Sciatic nerve (tissue), 2 donors: Measurements from ENCODE around the gene NAGK. TPM values are rescaled to one million over a fixed set of nuclear protein-coding genes. Genes with fewer than 3 reads are reported as not detected.
A peak's percentile ranks its signal among the peaks of the same experiment; 100 is the strongest.
"Not testable (repeated sequence)": the region's sequence is repeated elsewhere in the genome, so short reads cannot be mapped to it uniquely, and the experiment has no call there.

Experiments used
- ATAC-seq: fragments of 200-7000 bp; cut with Tn5 transposase; one replicate; pipeline ENCODE4 v1.9.1; 2020; ENCODE audit warnings: mild to moderate bottlenecking, moderate library complexity
- DNase-seq: peaks from one replicate; pipeline ENCODE4 v3.0.0-alpha.2; 2020; ENCODE audit warnings: low spot score
- intact Hi-C: fragments of 100-400 bp; cut with DNase I; formaldehyde crosslinking; loops from one replicate; pipeline ENCODE4 v1.14.2; 2022
- total RNA-seq: library from RNA; stranded (reverse); fragmentation: NEBNext Ultra II Directional; extraction: Animal tissue kit (Norgen Biotek cat#: 25700); gene quantifications from one replicate; pipeline ENCODE4 v1.2.1, GENCODE V29; 2021
- donor health status: DM: no; HTN: no; CAD: no.
- donor health status: DM: no; HTN: no; CAD: no.

Gene NAGK
- total RNA-seq, 1 donor from 2014 or later, result 125 TPM

DNA sequence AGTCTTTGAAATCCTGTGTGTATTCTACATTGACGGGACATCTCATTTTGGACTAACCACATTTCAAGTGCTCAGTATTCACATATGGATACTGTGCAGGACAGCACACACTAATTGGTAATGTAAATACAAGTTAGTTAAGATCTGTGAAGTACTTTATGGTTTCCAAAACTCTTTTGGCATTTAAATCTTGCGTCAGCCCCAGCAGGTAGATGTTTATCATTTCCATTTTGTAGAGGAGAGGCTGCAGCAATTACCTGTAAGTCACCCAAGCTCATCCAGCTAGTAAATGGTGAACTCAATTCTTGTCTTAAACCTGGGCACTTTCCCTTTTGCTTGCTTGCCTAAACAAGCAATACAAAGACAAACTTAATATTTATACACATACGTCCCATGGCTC is 1.6 kb upstream of the NAGK start:
- no peak for ATAC-seq
- DNase-seq, result no peak
- intact Hi-C loops, result no loop called here

DNA sequence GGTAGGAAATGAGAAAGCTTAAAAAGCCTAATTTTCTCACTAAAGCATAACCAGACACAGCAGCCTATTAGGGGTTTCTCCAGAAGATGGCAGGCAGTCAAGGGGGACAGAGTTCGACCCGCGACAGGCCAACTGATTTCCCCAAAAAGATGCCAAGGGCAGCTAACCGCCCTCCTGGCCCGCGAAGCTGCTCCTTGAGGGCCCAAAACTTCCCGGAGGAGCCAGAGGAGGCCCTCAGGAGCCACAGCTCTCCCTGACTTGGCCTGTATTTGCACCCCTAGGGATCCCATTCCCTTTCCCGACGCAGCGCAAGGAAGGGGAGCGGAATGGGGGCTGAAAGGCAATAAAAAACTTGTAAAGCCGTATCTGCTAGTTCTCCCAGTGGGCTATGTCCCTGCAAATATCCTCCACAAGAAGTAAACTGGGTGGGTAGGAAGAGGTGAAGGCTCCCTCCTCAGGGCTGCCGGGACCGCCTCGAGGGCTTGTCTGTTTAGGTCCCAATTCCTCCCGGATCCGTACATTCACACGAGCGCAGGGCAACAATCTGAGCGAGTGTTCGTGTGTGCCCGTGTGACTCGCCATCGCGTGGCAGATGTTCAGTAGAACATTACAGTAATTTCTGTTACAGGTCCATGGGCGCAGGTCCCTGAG is 756 bp upstream of the NAGK start:
- DNase-seq, result no peak
- intact Hi-C loops, result no loop called here
- peak; percentile 33 for ATAC-seq

DNA sequence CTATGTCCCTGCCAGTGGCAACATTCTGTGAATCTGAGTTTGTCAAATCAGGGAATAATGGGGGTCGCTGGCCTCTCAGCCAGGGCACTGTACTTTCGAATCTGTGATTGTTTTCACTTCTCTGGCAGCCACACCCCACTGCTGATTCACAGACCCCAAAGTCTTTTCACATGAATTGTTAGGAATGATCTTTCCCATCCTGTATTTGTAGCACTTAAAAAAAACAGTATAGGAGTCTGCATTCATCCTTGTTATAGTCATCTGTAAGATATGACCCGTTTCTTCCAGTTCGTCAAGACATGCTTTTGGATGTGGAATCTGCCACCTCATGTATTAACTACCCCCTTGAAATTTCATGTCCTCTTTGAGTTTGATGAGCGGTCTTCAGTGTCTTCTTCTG is 928 bp downstream of the NAGK start:
- intact Hi-C loops, result no loop called here
- ATAC-seq (no peak), DNase-seq (no peak)

DNA sequence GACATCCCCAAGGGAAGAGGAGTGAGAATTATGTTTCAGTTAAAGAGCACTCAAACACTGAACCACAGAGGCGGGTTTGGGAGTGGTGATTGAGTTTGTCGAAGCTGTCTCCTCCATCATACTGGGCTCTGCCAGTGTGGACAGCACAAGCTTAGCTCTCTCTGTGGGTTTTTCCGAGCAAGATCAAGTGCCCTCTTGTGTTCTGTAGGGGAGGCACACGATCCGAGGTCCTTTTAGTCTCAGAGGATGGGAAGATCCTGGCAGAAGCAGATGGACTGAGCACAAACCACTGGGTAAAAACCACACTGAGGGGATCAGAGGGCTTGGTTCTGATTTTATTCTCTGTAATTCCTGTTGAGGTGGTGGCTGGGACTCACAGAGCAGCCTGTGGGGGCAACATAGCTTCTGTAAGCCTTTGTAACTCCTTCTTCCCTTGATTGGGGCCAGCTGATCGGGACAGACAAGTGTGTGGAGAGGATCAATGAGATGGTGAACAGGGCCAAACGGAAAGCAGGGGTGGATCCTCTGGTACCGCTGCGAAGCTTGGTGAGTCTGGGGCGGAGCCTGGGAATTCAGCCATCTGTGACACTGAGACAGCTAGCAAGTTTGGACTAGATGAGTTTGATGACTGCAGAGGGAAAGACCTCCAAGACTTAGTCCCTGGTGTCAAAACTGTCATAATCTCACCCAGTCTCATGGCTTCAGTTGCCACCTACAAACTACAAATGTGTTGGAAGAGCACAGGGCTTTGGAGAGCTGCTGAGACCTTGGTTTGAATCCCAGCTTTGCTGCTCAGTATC is 2.0 kb downstream of the NAGK start:
- intact Hi-C loops, result no loop called here
- no peak for DNase-seq
- ATAC-seq, result no peak

DNA sequence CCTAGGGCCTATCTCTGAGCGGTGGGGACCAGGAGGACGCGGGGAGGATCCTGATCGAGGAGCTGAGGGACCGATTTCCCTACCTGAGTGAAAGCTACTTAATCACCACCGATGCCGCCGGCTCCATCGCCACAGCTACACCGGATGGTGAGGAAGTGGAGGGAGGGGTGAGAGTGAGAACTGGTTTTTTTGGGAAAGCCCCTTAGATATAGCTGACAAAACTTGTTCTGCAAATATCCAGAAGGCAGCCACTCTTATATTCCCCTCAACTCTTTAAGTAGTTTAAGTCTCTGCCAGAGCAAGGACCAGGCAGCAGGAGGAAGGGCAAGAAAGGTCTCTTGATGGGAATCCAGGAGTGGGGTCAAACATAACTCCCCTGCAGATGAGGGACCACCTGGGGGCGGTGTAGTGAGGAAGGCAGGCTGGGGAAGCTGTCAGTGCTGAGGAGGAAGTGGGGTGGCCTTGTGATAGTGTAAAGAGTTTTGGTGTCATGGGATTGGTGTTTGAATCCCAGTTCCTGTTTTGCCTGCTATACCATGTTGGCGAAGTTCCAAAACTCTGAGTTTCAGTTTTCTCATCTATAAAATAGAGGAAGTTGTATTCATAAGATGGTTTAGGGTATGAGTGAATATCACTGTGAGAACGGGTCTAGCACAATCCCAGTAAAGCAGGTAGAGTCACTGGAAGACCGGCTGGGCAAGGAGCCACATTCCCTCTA is 3.4 kb downstream of the NAGK start:
- no peak for ATAC-seq
- DNase-seq, result no peak
- intact Hi-C loops, result no loop called here

DNA sequence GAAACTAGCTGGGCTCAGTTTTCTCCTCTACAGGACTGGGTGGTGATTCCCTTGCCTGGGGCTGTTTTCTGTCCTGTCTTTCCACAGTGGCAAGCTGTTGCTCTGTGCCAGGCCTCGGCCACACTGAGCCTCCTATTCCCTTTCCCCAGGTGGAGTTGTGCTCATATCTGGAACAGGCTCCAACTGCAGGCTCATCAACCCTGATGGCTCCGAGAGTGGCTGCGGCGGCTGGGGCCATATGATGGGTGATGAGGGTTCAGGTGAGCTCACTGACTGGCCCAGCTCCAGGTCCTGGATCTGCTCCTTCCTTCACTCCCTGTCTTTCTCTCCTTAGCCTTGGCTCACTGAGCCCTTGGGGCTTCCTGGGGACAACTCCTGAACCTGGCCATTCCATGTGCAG is 4.0 kb downstream of the NAGK start:
- DNase-seq (no peak), ATAC-seq (no peak)
- intact Hi-C loops, result no loop called here

DNA sequence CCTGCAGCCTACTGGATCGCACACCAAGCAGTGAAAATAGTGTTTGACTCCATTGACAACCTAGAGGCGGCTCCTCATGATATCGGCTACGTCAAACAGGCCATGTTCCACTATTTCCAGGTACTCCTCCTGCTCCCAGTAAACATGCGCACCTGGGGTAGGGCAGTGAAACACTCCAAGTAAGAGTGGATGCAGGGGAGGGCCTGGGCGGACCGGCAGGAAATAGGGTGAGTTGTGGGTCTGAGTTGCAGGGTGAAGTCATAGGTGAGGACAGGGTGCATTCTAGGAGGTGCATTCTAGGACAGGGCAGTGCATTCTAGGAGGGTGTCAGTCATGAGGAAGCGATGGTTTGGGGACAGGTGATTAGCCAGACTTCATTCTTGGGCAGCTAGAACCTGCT is 5.0 kb downstream of the NAGK start:
- ATAC-seq, result no peak
- intact Hi-C loops, result no loop called here
- DNase-seq, result no peak

DNA sequence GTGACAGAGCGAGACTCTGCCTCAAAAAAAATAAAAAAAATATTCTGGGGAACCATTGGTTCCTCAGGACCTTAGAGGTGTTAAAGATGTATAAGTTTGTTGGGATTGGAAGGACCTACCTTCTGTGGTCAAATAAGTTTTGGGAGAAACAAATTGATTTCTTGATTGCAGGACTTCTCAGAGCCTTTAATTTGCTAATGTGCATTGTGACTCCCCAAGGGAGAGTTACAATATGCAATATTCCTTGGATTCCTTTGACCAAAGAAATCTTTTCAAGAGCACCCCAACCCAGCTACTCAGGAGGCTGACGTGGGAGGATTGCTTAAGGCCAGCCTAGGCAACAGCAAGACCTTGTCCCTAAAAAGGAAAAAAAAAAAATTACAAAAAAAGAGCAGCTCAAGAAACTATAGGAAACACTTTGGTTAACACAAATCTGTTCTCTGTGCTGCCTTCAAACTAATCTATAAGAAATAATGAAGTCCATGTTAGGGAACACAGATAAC is 6.5 kb downstream of the NAGK start:
- ATAC-seq, result no peak
- DNase-seq, result no peak
- intact Hi-C loops, result no loop called here

DNA sequence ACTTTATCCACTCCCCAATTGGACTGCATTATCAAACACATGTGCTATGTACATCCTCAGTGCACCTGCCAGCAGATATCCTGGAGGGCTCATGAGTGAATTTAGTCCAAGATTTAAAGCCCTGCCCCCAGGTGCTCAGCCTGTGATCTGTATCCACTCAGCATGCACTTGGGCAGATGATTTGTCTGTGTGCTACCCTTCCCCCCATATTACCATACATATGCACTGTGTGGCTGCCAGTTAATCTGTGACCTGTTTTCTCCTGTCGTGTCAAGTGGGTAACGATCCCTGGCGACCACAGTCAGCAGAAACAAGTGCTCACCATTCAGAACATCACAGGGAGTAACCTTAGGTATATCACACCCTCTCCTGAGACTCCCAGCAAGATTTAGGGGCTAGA is 10.2 kb downstream of the NAGK start:
- no peak for DNase-seq

DNA sequence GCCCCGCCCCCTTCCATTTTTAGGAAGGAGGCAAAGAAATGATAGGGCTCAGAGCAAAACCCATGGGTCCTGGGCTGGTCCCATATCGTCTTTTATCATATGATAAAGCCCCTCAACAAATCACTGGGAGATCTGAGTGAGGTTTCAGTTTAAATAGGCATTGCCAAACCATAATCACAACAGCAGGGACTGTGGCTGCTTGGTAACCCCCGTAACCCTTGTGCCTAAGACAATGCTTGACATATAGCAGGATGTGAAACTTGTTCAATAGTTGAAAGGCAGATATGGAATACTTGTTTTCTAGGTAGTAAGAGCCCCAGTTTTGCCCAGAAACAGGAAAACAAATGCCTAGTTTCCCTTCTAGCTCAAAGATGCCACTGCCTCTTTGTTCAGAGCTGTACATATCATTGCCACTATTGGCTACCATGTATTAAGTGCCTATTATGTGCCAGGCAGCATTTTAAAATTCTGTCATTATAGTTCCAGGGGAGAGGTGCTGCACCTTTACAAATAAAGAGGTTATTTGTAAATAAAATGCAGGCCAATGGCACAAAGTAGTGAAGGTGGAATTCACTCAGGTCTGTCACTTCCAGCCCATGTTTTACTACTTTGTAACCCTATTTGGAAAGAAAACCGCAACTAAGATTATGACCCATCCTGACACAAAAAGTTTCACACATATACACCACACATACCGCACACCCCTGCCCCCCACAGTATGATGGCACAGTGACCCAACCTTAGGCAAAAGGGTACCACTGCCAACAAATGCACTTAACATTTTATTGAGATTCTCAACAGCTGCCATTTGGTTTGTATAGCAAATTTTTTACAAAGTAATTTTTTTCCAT is 14.2 kb downstream of the NAGK start:
- intact Hi-C loops, result no loop called here
- no peak for DNase-seq
- no peak for ATAC-seq

More for the DNA sequence above, 10.2 kb downstream of the NAGK start:
- no peak for ATAC-seq
- intact Hi-C loops, result no loop called here

DNA sequence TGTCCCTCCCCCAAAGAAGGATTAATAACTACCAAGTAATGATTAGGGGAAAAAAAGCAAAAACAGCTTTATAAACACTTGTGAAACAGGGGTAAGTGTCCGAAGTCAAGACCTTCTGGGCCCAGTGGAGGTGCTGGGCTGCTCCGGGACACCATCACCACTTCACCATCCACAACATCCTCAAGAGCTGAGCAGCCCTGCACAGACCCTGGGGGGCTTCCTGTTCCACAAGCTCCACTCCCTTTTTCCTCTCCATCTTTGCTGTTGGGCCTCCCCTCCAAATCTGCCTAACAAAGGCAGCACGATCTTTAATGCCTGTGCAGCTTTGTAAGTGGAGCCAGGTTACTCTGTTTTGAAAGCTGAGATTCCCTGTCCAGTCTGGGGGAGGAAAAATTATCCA is 14.8 kb downstream of the NAGK start:
- DNase-seq, intact Hi-C loops, ATAC-seq: not testable (repeated sequence)

DNA sequence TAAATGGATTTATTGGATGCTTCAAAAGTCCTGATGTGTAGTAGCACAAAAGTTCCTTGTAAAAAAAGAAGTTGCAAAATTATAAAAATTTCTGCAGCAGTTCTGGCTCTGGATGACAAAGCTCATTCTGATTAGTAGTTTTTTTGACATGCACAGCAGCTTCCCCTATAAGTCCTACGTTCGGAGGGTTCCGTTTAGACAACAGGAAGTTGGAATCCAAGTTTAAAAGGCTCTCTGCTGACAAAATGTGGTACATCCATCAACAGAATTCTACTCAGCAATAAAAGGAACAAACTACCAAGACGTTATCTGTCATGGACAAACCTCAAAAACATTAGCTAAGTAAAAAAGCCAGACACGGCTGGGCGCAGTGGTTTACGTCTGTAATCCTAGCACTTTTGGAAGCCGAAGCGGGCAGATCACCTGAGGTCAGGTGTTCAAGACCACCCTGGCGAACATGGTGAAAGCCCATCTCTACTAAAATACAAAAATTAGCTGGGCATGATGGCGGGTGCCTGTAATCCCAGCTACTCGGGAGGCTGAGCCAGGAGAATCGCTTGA is 15.4 kb downstream of the NAGK start:
- ATAC-seq, DNase-seq, intact Hi-C loops: not testable (repeated sequence)

DNA sequence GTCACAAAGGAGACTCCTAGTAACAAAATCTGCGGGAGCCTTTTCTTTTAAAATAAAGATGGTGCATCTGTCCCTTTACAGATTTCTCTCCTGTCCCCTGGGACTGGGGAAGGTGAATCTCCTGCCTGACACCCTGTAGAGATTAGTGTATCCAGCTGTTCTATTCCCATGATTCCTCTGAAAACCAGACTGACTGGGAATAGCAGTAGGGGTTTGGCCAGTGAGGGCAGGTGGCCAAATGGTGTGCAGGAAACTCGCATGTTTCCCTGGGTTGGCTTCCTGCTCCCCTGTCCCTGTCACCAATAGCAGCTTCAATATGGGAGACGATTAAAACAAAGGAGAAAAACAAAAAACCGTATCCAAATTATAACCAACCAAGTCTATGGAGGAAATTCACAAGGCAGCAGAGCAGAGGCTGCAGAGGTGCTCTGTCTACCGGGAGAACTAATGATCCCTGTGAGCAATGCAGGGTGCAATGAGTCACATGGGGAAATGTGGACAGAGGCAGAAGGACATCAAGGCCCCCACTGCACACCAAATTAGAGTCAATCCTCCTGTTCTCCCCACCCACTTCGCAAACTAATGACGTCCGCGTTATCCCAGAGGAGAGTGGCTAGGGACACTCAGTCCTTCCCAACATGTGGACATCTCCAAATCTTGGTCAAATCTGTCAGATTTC is 17.0 kb downstream of the NAGK start:
- DNase-seq, ATAC-seq, intact Hi-C loops: not testable (repeated sequence)

DNA sequence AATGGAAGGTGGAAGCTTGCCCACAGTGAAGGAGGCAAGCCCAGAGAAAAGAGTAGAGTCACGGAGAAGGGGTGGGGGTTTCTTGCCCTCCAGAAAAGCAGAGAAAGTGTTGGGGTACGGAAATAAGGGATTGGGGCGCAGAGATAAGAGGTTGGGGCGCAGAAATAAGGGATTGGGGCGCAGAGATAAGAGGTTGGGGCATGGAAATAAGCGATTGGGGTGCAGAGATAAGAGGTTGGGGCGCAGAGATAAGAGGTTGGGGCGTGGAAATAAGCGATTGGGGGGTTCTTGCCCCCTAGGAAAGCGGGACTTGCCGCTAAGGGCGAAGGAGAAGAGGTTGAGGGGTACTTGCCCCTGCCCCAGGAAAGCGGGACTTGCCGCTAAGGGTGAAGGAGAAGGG is 21.0 kb downstream of the NAGK start:
- ATAC-seq, intact Hi-C loops, DNase-seq: not testable (repeated sequence)

DNA sequence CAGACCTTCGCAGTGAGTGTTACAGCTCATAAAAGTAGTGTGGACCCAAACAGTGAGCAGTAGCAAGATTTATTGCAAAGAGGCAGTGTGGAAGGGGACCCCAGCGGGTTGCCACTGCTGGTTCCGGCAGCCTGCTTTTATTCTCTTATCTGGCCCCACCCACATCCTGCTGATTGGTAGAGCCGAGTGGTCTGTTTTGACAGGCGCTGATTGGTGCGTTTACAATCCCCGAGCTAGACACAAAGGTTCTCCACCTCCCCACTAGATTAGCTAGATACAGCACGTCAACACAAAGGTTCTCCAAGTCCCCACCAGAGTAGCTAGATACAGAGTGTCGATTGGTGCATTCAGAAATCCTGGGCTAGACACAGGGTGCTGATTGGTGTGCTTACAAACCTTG is 23.4 kb downstream of the NAGK start:
- intact Hi-C loops, ATAC-seq, DNase-seq: not testable (repeated sequence)

DNA sequence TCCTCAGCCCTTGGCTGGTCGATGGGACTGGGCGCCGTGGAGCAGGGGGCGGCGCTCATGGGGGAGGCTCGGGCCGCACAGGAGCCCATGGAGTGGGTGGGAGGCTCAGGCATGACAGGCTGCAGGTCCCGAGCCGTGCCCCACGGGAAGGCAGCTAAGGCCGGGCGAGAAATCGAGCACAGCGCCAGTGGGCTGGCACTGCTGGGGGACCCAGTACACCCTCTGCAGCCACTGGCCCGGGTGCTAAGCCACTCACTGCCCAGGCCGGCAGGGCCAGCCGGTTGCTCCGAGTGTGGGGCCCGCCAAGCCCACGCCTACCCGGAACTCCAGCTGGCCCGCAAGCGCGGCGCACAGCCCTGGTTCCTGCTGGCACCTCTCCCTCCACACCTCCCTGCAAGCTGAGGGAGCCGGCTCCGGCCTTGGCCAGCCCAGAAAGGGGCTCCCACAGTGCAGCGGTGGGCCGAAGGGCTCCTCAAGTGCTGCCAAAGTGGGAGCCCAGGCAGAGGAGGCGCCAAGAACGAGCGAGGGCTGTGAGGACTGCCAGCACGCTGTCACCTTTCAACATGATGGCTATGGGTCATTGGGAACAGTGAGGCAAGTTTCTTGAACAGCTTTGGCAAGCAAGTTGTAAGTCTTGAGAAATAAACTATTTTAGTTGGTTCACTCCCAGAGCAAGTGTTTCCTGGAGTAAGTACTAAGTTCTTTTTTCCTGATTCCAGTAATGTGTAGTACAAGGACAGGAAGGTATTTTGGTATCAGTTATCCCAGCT is 24.2 kb downstream of the NAGK start:
- DNase-seq, intact Hi-C loops: not testable (repeated sequence)
- peak; percentile 24 for ATAC-seq

DNA sequence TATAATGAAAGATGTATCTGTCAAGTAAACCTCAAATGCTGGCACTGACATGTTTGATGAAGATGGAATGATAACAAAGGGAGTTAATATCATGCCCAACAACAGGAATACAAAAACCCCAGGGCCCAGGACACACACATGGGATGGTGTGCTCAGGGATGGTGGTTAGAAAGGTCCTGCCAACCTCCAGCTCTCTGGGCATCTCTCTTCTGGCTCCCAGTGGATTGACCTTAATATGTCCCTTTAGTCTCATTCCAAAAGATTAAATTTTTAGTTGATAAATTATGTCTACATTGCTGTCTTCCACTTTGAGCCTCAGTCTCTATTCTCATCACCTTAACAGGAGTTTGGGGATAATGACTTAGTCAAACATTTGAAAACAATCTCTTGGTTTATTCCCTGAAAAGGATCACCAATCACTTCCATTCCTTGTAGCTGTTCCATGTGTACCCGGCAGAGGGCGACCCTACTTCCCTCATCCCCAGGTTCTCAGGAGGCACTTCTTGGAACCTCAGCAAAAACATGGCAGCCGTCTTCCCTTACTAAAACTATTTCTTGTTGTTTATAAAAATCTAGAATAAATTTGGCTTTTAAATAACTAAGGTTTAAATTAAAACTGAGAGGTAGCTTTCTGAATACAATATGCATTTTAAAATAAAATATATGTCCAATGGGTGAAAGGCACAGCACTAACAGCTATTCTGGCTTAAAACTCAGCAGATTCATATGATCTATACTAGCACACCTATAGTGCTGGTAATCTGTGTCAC is 31.9 kb downstream of the NAGK start:
- ATAC-seq (no peak), DNase-seq (peak; percentile 65)
- intact Hi-C loops, result no loop called here
